HG02938 (cell line): ENCODE measurements around the gene IGHMBP2.

Source experiments
- ATAC-seq: cut with Tn5 transposase; IDR thresholded peaks from one replicate; pipeline ENCODE4 v1.9.1; 2021; ENCODE audit warnings: mild to moderate bottlenecking, moderate library complexity; ENCODE audit not compliant: unreplicated experiment

IGHMBP2 gene

DNA sequence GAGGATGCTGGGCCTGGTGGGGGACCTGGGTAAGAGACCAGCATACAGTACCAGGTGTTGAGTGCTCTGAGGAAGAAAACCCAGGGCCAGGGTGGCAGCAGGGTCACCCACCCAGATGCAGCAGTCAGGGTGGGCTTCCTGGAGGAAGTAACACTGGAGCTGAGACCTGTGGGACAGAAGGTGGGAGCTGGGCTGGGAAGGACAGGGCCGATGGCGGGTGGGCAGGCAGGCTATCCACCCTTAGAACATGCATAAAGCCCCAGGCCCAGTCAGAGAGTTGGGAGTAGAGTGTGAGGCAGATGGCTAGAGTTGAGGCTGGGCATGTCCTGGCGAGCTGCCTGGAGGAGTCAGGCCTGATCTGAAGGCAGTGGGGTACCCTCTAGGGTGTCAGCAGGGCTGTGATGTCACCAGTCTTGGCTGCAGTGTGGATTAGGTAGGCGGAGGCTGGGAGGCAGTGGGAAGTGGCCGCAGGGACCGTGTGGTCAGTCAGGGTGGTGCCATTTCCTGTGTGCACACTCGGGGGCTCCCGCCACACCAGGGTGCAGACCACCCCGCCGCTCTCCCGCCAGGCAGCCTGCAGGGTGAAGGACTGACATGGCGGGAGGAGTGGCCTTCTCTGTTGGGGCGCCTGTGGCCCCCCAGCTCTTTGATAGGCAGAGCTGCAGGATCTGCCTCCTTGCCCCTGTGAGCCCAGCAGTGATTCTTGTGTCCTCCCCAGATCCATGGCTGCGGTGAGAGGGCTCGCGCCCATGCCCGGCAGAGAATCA is 35.3 kb downstream of the IGHMBP2 start:
- no peak for ATAC-seq

GRCh38 chr11:68939583-68940555 is 36.2 kb downstream of the IGHMBP2 start:
- ATAC-seq = no peak

GRCh38 chr11:68940651-68941323 is 37.1 kb downstream of the IGHMBP2 start:
- ATAC-seq = no peak

- ATAC-seq = no peak
These were observed 37.8 kb downstream of the IGHMBP2 start for GRCh38 chr11:68941324-68942094.

DNA sequence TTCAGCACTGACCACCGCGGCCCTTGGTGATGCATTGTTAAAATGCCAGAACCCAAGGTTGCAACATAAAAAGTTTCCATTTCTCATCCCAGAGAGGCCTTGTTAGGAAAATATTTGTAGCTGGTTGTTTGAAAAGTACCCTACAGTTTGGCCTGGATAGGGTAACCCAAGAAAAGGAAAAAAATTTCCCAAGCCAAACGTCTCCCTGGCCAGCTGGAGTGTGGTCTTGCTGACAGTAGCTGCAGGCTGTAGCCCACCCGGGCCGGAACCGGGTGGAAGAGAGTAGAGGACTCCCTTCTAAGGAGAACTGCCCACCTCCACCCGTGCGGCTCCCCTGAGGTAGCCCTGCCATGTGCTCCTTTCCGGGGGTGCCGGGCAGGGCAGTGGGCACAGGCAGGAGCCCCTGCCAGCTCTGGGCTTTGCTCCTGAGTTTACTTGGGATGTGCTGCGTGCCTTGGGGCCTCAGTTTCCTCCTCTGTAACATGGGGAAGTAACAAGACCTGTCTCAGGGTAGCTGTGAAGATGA is 38.5 kb downstream of the IGHMBP2 start:
- no peak for ATAC-seq

- no peak for ATAC-seq
These were observed 39.1 kb downstream of the IGHMBP2 start for GRCh38 chr11:68942751-68943271.

DNA sequence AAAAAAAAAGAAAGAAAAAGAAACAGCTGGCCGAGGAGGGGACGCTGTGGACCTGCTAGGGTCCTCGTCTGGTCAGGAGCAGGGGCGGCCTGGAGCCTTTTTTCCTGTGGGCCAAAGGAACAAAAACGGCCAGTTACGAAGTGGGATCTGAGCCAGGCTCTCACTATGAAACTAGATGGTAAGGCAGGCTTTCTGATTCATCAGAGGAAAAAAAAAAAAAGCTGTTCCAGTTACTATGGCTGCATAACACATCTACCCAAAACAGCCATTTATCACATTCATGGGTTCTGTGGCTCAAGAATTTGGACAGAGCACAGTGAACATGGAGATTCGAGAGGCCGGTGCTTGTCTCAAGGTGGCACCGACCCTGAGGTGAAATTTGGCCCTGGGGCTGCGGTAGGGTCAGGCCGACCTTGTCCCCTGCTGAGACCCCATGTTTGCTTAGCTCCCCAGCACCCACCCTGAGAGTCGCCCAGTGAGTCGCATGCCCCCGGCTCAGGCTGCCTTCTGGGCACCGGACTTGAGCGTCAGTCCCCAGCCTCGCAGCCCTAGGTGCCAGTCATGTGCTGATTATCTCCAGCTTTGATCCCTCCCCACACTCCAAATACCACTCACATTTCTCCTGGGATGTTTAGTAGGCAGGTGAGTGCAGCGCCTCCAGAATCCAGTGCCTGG is 42.9 kb downstream of the IGHMBP2 start:
- no peak for ATAC-seq

- ATAC-seq = no peak
These were observed 43.5 kb downstream of the IGHMBP2 start for GRCh38 chr11:68947151-68947550.

DNA sequence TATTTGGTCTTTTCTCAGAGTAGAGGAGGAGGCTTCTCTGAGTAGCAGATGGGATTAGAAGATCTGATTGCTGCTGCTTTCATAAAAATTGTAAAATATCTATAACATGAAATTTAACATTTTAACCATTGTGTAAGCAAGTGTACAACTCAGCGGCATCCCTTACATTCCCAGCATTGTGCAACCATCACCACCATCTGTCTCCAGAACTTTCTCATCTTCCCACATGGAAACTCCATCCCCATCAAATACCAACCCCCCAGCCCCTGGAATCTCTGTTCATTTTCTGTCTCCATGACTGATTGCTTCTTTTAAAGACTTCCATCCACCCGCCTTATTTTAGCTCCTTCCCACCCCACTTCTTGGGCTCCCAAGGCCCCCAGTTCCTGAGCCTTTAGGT is 44.8 kb downstream of the IGHMBP2 start:
- ATAC-seq = no peak

GRCh38 chr11:68948935-68949334 is 45.2 kb downstream of the IGHMBP2 start:
- no peak for ATAC-seq

- no peak for ATAC-seq
These were observed 46.6 kb downstream of the IGHMBP2 start for GRCh38 chr11:68950270-68950669.

DNA sequence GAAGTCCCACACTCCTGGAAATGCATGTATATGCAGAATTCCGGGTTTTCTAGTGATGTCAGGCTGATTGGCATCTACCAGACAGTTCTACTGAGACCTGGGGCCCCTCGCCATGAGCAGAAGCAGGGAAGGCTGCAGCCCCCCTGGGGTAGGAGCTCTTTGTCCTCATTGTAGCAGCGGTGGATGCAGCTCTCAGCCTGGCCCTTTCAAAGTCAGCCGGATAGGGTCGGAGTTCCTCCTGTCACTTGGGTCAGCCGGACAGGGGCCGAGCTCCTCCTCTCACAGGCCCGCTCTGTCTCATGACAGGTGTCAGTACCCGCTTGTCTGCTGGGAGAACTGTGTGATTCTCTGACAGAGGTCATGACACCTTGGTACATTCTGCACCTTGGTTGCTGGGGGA is 47.1 kb downstream of the IGHMBP2 start:
- no peak for ATAC-seq

- ATAC-seq = no peak
These were observed 51.3 kb downstream of the IGHMBP2 start for GRCh38 chr11:68954836-68955606.

- no peak for ATAC-seq
These were observed 51.9 kb downstream of the IGHMBP2 start for GRCh38 chr11:68955607-68955958.

DNA sequence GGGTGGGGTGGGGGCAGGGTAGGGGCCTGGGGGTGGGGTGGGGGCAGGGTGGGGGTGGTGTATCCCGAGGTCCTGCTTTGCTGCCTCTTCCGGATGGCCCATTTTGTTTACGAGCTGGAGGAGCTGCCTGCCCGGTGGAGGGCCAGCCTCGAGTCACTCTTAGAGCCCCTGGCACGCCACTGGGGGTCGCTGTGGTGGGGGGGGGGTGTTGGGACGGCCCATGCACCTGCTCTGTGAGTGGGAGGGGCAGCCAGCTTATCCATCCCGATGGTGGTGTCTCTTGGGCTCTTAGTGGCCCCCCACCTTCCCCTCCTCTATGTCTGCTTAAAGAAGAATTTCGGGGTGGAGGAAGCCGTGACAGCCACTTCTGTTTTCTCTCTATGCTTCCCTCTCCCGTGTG is 52.5 kb downstream of the IGHMBP2 start:
- no peak for ATAC-seq

- ATAC-seq = no peak
These were observed 53.0 kb downstream of the IGHMBP2 start for GRCh38 chr11:68956547-68957254.

- ATAC-seq = no peak
These were observed 54.5 kb downstream of the IGHMBP2 start for GRCh38 chr11:68958211-68958610.
